Left lobe of liver (tissue), 2 donors: ENCODE results near the gene TMEM203. TPM values are rescaled to one million over a fixed set of nuclear protein-coding genes. Genes with fewer than 3 reads are reported as not detected.

Source experiments
- ATAC-seq: fragments of 200-7000 bp; cut with Tn5 transposase; one replicate; pipeline ENCODE4 v1.9.1; 2020; ENCODE audit warnings: mild to moderate bottlenecking, moderate library complexity
- DNase-seq: peaks from one replicate; pipeline ENCODE4 v3.0.0-alpha.2; 2020; ENCODE audit warnings: low spot score
- total RNA-seq: library from RNA; stranded (reverse); gene quantifications from one replicate; pipeline ENCODE4 v1.2.1, GENCODE V29; 2021
- donor health status: DM: no; HTN: no; CAD: no; lungs with moderate emphysema.
- donor health status: DM: no; HTN: yes; CAD: no.

TMEM203 gene
- total RNA-seq, 1 donor from 2014 or later = 24.5 TPM

GRCh38 chr9:137219757-137220316 is 14.4 kb upstream of the TMEM203 start:
- no peak for ATAC-seq
- no peak for DNase-seq

GRCh38 chr9:137218754-137219271 is 13.4 kb upstream of the TMEM203 start:
- DNase-seq (no peak), ATAC-seq (no peak)

GRCh38 chr9:137218212-137218753 is 12.8 kb upstream of the TMEM203 start:
- no peak for ATAC-seq
- no peak for DNase-seq

- ATAC-seq (peak; percentile 52), DNase-seq (no peak)
These were observed 12.1 kb upstream of the TMEM203 start for GRCh38 chr9:137217276-137218211.

GRCh38 chr9:137216188-137216965 is 10.9 kb upstream of the TMEM203 start:
- no peak for DNase-seq
- ATAC-seq = no peak

GRCh38 chr9:137215196-137215986 is 9.9 kb upstream of the TMEM203 start:
- no peak for ATAC-seq
- DNase-seq = no peak

- no peak for ATAC-seq
- DNase-seq = no peak
These were observed 9.2 kb upstream of the TMEM203 start for GRCh38 chr9:137214620-137215019.

- DNase-seq = no peak
These were observed 8.0 kb upstream of the TMEM203 start for GRCh38 chr9:137213160-137214060.

GRCh38 chr9:137212520-137212919 is 7.1 kb upstream of the TMEM203 start:
- ATAC-seq = no peak
- no peak for DNase-seq

More at GRCh38 chr9:137213160-137214060, 8.0 kb upstream of the TMEM203 start:
- ATAC-seq = no peak

GRCh38 chr9:137211532-137211931 is 6.1 kb upstream of the TMEM203 start:
- no peak for ATAC-seq
- no peak for DNase-seq

GRCh38 chr9:137206602-137207001 is 1.2 kb upstream of the TMEM203 start:
- ATAC-seq (no peak), DNase-seq (no peak)

GRCh38 chr9:137204731-137205125 is 720 bp downstream of the TMEM203 start:
- no peak for ATAC-seq
- DNase-seq = no peak

- DNase-seq = no peak
- no peak for ATAC-seq
These were observed 2.5 kb downstream of the TMEM203 start for GRCh38 chr9:137202966-137203365.

GRCh38 chr9:137201205-137201868 is 4.1 kb downstream of the TMEM203 start:
- no peak for DNase-seq
- no peak for ATAC-seq

- peak; percentile 100 for DNase-seq
These were observed 4.9 kb downstream of the TMEM203 start, which contains the start of gene TPRN for GRCh38 chr9:137200311-137201204. TSS of gene TPRN (minus strand) at chr9:137200741. CDS start at chr9:137200711, 30 bp downstream.

GRCh38 chr9:137199411-137200121 is 5.9 kb downstream of the TMEM203 start:
- no peak for DNase-seq
- ATAC-seq = no peak

More at GRCh38 chr9:137200311-137201204, 4.9 kb downstream of the TMEM203 start, which contains the start of gene TPRN:
- ATAC-seq = peak; percentile 81

GRCh38 chr9:137198902-137199283 is 6.6 kb downstream of the TMEM203 start:
- ATAC-seq (no peak), DNase-seq (no peak)
